Activated CD8-positive, alpha-beta memory T cell treated with anti-CD3 and anti-CD28 coated beads for 1 hour (primary cell): ENCODE measurements around the gene NPHS2.
"Not testable (repeated sequence)": the region's sequence is repeated elsewhere in the genome, so short reads cannot be mapped to it uniquely, and the experiment has no call there.

ENCODE experiments used
- DNase-seq, 2 donors: peaks; one replicate each; pipeline ENCODE4 v3.0.0-alpha.2; 2020; ENCODE audit warnings: low read depth in 1 of 2; ENCODE audit errors: extremely low read depth in 1 of 2

The NPHS2 gene

DNA sequence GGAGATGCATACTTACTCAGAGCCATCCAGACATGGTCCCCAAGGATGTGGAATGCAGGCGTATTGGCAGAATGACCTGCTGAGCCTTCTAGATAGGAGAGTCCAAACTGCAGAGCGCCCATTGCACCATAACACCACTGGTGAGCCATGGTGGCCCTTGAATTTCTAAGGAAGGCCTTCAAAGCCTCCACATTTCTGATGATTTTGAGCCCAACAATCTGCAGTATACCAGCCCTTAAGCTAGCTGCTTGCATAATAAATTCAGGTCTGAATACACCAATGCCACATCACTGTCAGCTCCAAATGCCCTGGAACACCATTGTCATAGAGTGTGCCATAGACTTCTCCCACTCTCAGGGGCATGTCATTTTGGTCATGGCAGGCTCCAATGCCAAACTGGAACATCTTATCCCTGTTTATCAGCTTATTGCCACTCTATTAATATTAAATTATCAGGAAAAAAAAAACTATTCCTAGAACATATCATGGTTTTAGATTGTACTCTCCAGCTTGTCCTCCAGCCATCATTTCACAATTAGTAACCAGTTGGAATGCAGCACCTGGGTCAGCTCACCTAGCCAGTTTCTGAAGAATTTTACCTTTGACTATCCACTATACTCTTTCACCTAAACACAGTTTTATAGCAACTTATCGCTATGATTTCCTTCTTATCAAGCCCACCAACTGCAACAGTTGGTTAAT lies 26.9 kb downstream of the NPHS2 start:
- no peak for DNase-seq

DNA sequence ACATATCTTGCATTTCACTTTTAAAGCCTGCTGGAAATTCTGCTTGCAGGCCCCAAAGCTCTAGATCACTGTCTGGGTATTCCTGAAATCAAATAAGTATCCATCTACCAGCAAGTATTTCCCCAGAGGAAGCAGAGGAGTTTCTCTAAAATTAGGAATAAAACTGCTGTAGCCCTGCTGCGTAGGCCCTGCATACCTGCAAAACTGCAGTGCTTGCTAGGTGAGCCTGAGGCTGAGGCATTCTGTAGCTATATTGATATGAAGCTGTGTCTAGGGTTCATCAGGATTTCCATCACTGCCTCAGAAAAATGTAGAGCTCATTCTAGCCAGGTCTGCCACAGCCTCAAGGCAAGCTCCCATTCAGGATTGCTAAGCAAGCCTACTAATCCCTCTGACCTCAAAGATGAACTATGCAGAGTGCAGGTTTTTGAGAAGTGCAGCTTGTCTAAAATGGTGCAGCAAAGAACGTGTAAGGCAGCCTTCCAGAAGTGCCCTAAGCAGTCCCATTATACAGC lies 28.7 kb downstream of the NPHS2 start:
- no peak for DNase-seq

DNA sequence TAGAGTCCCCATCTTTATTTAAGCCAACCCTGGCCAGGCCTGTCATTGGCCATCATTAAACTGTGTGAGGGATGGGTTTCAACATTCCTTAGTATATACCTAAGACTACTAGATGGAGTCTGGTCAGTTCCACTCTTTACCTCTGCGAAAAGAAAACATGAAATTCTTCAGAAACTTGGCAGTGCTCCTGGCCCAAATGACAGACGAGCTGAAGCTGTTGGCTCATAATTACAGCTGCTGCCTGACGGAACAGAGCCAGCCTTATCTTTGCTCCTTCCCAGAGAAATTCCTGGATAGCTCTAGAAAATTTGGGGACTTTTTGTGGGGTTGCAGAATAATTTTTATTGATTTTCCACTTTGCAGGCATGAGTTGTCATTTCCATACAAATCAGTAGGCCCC lies 30.4 kb downstream of the NPHS2 start:
- no peak for DNase-seq

DNA sequence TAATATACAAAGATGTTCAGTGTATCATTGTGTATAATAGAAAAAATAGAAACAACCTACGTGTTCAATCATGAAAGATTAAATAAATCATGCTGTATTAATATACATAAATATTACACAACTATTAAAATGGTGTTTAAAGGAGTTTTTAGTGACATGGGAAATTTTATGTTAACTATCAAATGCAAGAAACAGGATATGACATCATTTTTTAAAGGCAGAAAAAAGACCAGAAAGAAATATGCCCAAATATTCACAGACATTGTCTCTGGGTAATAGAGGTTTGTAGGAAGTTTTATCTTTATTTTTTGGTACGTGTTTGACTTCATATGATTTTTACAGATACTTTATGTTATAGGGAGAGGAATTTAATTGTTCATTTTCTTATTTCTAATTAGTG lies 34.0 kb downstream of the NPHS2 start:
- DNase-seq: no peak

DNA sequence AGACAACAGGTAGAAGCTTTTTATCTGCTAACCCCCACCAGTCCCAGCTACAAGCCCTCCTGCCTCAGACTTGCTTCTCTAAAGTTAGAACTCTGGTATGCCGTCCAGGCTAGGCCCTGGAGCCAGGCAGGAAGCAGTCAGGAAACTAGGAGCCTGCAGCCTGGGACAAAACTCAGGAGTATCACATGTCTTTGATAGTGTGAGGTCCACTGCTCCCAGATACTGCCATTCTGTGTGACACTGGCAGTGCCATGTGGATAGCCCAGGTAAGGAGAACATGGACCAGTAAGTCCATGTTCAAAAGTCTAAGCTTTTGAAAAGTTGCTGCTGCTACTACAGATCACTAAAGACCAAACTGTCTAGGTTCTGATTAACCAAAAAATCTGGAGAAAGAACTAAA lies 45.4 kb downstream of the NPHS2 start:
- DNase-seq: no peak

DNA sequence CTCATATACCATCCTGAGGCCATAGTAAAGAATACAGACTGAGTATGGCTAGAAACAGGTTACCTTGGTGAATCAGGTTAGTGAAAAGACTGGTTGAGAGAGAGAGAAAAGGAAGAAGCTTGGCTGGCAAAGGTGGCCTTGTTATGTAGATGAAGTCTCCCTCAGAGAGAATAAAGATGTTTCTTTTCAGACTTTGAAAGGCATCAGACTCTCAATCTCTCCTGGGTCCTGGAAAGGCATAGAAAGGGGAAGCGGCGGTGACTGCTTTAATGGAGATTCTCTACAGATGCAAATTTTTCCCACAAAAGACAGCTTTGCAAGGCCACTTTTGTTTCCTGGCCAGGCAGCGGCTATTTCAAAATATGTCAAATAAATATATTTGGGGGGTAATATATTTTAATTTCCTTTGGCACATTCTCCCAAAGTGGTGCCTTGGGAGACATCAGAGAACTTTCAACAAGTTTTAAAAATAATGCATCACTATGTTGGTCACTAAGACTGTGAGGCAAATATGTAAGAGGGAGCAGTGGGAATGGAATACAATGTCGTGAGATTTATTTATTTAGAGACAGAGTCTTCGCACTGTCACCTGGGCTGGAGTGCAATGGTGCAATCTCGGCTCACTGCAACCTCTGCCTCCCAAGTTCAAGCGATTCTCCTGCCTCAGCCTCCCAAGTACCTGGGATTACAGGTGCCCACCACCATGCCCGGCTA lies 46.1 kb downstream of the NPHS2 start:
- no peak for DNase-seq

DNA sequence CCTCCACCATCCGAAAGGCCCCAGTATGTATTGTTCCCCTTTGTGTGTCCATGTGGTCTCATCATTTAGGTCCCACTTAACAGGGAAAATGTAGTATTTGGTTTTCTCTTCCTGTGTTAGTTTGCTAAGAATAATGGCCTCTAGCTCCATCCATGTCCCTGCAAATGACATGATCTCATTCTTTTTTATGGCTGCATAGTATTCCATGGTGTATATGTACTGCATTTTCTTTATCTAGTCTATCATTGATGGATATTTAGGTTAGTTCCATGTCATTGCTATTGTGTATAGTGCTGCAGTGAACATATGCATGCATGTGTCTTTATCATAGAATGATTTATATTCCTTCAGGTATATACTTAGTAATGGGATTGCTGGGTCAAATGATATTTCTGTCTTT lies 57.2 kb downstream of the NPHS2 start:
- not testable (repeated sequence) for DNase-seq

DNA sequence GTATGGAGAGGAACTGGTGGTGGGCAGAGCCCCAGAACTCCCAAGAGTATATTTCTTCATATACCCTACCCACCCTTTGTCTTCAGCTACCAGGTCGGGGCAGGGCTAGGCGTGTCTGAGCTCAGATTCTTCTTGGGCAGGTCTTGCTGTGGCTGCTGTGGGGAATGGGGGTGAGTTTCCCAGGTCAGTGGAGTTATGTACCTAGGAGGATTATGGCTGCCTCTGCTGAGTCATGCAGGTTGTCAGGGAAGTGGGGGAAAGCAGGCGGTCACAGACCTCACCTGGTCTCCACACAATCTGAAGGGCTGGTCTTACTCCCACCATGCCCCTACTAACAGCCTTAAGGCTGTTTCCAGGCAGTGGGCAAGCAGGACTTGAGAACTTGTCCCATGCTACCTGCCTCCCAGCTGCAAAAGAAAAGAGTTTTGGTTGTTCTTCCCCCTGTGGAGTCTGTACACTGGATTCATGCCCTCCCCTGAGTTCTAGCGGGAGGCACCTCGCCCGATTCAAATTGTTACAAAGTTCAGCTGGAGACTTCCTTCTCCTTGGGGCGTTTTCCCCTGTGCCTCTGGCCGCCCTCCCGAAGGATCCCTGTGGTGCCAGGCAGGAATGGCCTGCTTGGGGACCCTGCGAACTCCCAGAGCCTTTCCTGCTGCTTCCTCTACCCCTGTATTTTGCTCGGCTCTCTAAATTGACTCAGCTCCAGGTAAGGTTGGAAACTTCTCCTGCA lies 58.6 kb downstream of the NPHS2 start:
- DNase-seq: no peak

DNA sequence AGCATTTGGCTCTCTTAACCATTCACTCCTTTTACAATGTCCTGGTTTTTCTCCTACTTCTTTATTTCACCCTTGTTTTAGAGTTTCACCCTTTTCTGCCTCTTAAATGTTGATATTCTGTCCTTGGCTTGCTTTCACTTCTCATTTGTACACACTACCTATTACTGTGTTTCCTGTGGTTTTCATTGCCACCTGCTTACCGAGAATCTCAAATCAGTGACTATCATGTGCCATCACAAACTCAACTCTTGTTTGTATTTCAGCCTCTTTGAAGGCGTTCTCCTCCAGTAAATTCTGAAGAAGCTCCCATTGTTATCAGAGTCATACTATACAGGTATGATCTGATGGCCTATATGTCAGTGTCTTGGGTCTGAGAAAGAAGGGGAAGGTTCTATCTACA lies 65.7 kb downstream of the NPHS2 start:
- DNase-seq: no peak

DNA sequence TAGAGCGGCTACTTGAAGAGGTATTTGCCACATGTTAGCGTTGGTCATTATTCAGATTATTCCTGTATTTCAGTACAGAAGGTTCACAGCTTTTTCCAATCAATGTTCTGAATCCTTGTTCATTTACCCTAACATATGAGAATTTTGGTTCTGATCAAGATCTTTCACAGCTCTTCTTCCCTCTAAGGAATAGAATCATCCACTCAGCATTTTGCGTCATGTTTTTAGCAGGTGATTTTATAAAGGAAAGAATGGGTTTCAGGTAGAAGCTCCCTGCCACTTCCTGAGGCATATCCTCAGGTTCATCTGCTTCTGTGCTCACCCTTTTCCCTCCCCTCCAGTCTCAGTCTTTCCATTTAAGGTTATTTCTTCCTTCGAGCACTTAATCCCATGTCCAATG lies 66.4 kb downstream of the NPHS2 start:
- no peak for DNase-seq

DNA sequence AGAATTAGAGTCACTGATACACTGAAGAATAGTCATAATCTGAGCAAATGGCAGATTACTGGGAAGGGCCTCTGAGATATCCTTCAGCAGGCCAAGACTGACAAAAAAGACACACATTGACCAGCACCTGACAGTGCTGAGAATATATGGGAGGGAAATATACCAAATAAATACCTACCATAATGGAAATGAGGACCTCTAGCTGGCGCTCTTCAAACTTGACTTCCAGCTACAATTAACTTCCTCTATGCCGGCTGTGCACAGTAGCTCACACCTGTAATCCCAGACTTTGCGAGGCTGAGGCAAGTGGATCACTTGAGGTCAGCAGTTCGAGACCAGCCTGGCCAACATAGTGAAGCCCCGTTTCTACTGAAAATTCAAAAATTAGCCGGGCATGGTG lies 69.5 kb downstream of the NPHS2 start:
- DNase-seq: no peak
